ENCODE measurements around the gene SYNE2. TPM values are rescaled to one million over a fixed set of nuclear protein-coding genes. Genes with fewer than 3 reads are reported as not detected.

Gene SYNE2
- total and polyA plus RNA-seq, 2 donors (not counting 3 experiments of a cell fraction or from before 2014, with no cell fraction given), result 16.0 to 53.7 TPM

- BruUV-seq (replicated peaks), result no TSS peak
- DNase-seq (ENCODE audit: low read depth, low spot score) (no peak), FAIRE-seq (no peak)
- no peaks in the 10 kb centered on the region for H3K4me1 ChIP-seq (ENCODE audit: control insufficient read depth, extremely low read depth, insufficient read depth, low read length)
- ChIA-PET POLR2A (no interaction called here), CTCF (interaction anchor here (1.3 kb wide), 1 partner anchor 20 kb away, joined by 3 read pairs; no protein-coding TSS in a partner anchor)
- dilution Hi-C loops (cut with MboI; ENCODE audit: extremely low pct_ligation_motif_present, low sequenced_read_pairs), result no loop called here
- no peaks in the 10 kb centered on the region for H3K9me3 ChIP-seq (replicated peaks; ENCODE audit: control insufficient read depth, insufficient read depth, low read length)
- TF ChIP-seq GATA2 (IDR thresholded peaks at IDR 0.05; ENCODE audit: insufficient read depth, insufficient read length, low read depth, low read length) (no peak), EZH2 (IDR thresholded peaks at IDR 0.05; ENCODE audit: borderline replicate concordance, low read depth, low read length, severe bottlenecking) (no peak), FOS (IDR thresholded peaks at IDR 0.05; ENCODE audit: borderline replicate concordance, insufficient read depth, low read length) (no peak)
- no peaks in the 10 kb centered on the region for H3K36me3 ChIP-seq (ENCODE audit: control insufficient read depth in 2 of 2, extremely low read depth in 1 of 2, insufficient read depth in 2 of 2, low read length in 2 of 2)
- no peaks in the 10 kb centered on the region for H3K79me2 ChIP-seq (ENCODE audit: control insufficient read depth, insufficient read depth, low read length)
- intact Hi-C loops (cut with micrococcal nuclease), result no loop called here
- no peak overlapping the region for H3K4me3 ChIP-seq (replicated peaks in 1 of 3; ENCODE audit: insufficient read depth in 1 of 3, low read depth in 1 of 3, low read length in 3 of 3)
- no peaks in the 10 kb centered on the region for H3K27me3 ChIP-seq (ENCODE audit: control insufficient read depth in 2 of 2, insufficient read depth in 2 of 2, low read length in 2 of 2)
- no peak overlapping the region for H3K27ac ChIP-seq (ENCODE audit: insufficient read depth, low read depth, low read length)
- no peaks in the 10 kb centered on the region for H3K9me1 ChIP-seq (replicated peaks; ENCODE audit: control insufficient read depth, extremely low read depth, insufficient read depth, low read length)
- H3K9ac ChIP-seq (replicated peaks; ENCODE audit: extremely low read depth, insufficient read depth, low read length), result no peak overlapping the region
- H3K4me2 ChIP-seq (ENCODE audit: insufficient read depth, low read length), result no peak overlapping the region
- H4K20me1 ChIP-seq (replicated peaks; ENCODE audit: control insufficient read depth, extremely low read depth, insufficient read depth, low read length), result no peaks in the 10 kb centered on the region
- no peak overlapping the region for H2AFZ ChIP-seq (ENCODE audit: low read depth, low read length)
These were observed 407.6 kb downstream of the SYNE2 start for GRCh38 chr14:64260418-64260817.

- no peaks in the 10 kb centered on the region for H4K20me1 ChIP-seq (replicated peaks; ENCODE audit: control insufficient read depth, extremely low read depth, insufficient read depth, low read length)
- no TSS peak for BruUV-seq (replicated peaks)
- H3K4me1 ChIP-seq (ENCODE audit: control insufficient read depth, extremely low read depth, insufficient read depth, low read length), result no peaks in the 10 kb centered on the region
- dilution Hi-C loops (cut with MboI; ENCODE audit: extremely low pct_ligation_motif_present, low sequenced_read_pairs), result no loop called here
- no peak overlapping the region for H2AFZ ChIP-seq (ENCODE audit: low read depth, low read length)
- H3K4me2 ChIP-seq (ENCODE audit: insufficient read depth, low read length), result no peak overlapping the region
- TF ChIP-seq CTCF (IDR thresholded peaks at IDR 0.05; ENCODE audit: extremely low read depth in 1 of 2, insufficient read depth in 1 of 2, low read depth in 1 of 2, low read length in 2 of 2), result no peak
- TF ChIP-seq EZH2 (IDR thresholded peaks at IDR 0.05; ENCODE audit: borderline replicate concordance, low read depth, low read length, severe bottlenecking), result no peak
- TF ChIP-seq MYC (IDR thresholded peaks at IDR 0.05; ENCODE audit: low read depth, low read length), result no peak
- no peak for TF ChIP-seq POLR2AphosphoS5 (IDR thresholded peaks at IDR 0.05; ENCODE audit: insufficient read depth, low read depth, low read length)
- no peak for TF ChIP-seq GATA2 (IDR thresholded peaks at IDR 0.05; ENCODE audit: insufficient read depth, insufficient read length, low read depth, low read length)
- TF ChIP-seq MAX (IDR thresholded peaks at IDR 0.05; ENCODE audit: insufficient read depth, insufficient read length), result no peak
- TF ChIP-seq POLR2A (IDR thresholded peaks at IDR 0.05; ENCODE audit: low read depth, low read length), result no peak
- TF ChIP-seq FOS (IDR thresholded peaks at IDR 0.05; ENCODE audit: borderline replicate concordance, insufficient read depth, low read length), result no peak
- TF ChIP-seq JUN (IDR thresholded peaks at IDR 0.05; ENCODE audit: borderline replicate concordance, insufficient read depth, insufficient read length, low read depth), result no peak
- H3K36me3 ChIP-seq (ENCODE audit: control insufficient read depth in 2 of 2, extremely low read depth in 1 of 2, insufficient read depth in 2 of 2, low read length in 2 of 2), result no peaks in the 10 kb centered on the region
- intact Hi-C loops (cut with micrococcal nuclease), result no loop called here
- no peak overlapping the region for H3K27ac ChIP-seq (ENCODE audit: insufficient read depth, low read depth, low read length)
- DNase-seq (ENCODE audit: low read depth, low spot score), result no peak
- ChIA-PET CTCF (interaction anchor here (0.8 kb wide), 1 partner anchor 14 kb away, joined by 3 read pairs; no protein-coding TSS in a partner anchor), POLR2A (no interaction called here)
- H3K4me3 ChIP-seq (replicated peaks in 1 of 3; ENCODE audit: insufficient read depth in 1 of 3, low read depth in 1 of 3, low read length in 3 of 3), result no peak overlapping the region
- no peaks in the 10 kb centered on the region for H3K9me3 ChIP-seq (replicated peaks; ENCODE audit: control insufficient read depth, insufficient read depth, low read length)
- FAIRE-seq, result no peak
- H3K79me2 ChIP-seq (ENCODE audit: control insufficient read depth, insufficient read depth, low read length), result no peaks in the 10 kb centered on the region
- H3K9ac ChIP-seq (replicated peaks; ENCODE audit: extremely low read depth, insufficient read depth, low read length), result no peak overlapping the region
- no peaks in the 10 kb centered on the region for H3K9me1 ChIP-seq (replicated peaks; ENCODE audit: control insufficient read depth, extremely low read depth, insufficient read depth, low read length)
- H3K27me3 ChIP-seq (ENCODE audit: control insufficient read depth in 2 of 2, insufficient read depth in 2 of 2, low read length in 2 of 2), result no peaks in the 10 kb centered on the region
These were observed 412.4 kb downstream of the SYNE2 start for GRCh38 chr14:64265222-64265621.

All from endothelial cell of umbilical vein (primary cell).